Vagina (tissue), 2 donors: ENCODE measurements around the gene NUDT2. TPM values are rescaled to one million over a fixed set of nuclear protein-coding genes. Genes with fewer than 3 reads are reported as not detected.
"Not testable (repeated sequence)": the region's sequence is repeated elsewhere in the genome, so short reads cannot be mapped to it uniquely, and the experiment has no call there.

Experiments
- DNase-seq, 2 donors: peaks; one replicate each; pipeline ENCODE4 v3.0.0-alpha.2; 2017; ENCODE audit errors: extremely low spot score in 2 of 2
- H3K27ac ChIP-seq: fragments of 200-600 bp; sonication (generic); one replicate; pipeline ENCODE4 v1.5.1; 2019
- H3K27me3 ChIP-seq: fragments of 200-600 bp; sonication (generic); one replicate; pipeline ENCODE4 v1.5.1; 2019
- H3K36me3 ChIP-seq, 2 donors: fragments of 200-600 bp; sonication (generic); one replicate each; pipeline ENCODE4 v1.5.1; 2017 to 2019
- H3K4me1 ChIP-seq: fragments of 200-600 bp; sonication (generic); one replicate; pipeline ENCODE4 v1.5.1; 2019
- H3K4me3 ChIP-seq, 2 donors: fragments of 200-600 bp; sonication (generic); 1 replicate in 1 of 2; 2 replicates in 1 of 2; pipeline ENCODE4 v1.5.1; 2016 to 2019
- H3K9me3 ChIP-seq: fragments of 200-600 bp; sonication (generic); one replicate; pipeline ENCODE4 v1.5.1; 2019
- CTCF ChIP-seq, 3 experiments: fragments of 450-650 bp in 2 of 3; fragments of 200-600 bp in 1 of 3; sonication (generic) in 1 of 3; IDR thresholded peaks; one replicate each; pipeline ENCODE4 v1.5.1; 2017 to 2019; ENCODE audit warnings: antibody characterized with exemption in 3 of 3, mild to moderate bottlenecking in 2 of 3, moderate library complexity in 2 of 3
- POLR2A ChIP-seq, 2 donors: fragments of 450-650 bp; IDR thresholded peaks; one replicate each; pipeline ENCODE4 v1.6.1; 2017; ENCODE audit warnings: antibody characterized with exemption in 2 of 2, mild to moderate bottlenecking in 2 of 2, moderate library complexity in 2 of 2
- POLR2AphosphoS5 ChIP-seq, 2 donors: sonication (generic); formaldehyde crosslinking; IDR thresholded peaks; one replicate each; pipeline ENCODE4 v1.9.0; 2017; ENCODE audit warnings: antibody characterized with exemption in 2 of 2, mild to moderate bottlenecking in 2 of 2, low read depth in 1 of 2; ENCODE audit not compliant: insufficient read depth in 1 of 2
- intact Hi-C: fragments of 100-400 bp; cut with DNase I; formaldehyde crosslinking; loops from one replicate; pipeline ENCODE4 v1.15.1; 2023
- total RNA-seq: library from RNA; depleted of rRNA; stranded (reverse); fragments of >200 nt; gene quantifications from one replicate; pipeline ENCODE4 v1.2.3, GENCODE V29; 2016

The NUDT2 gene
- total RNA-seq, 1 donor from 2014 or later, result 18.4 TPM

DNA sequence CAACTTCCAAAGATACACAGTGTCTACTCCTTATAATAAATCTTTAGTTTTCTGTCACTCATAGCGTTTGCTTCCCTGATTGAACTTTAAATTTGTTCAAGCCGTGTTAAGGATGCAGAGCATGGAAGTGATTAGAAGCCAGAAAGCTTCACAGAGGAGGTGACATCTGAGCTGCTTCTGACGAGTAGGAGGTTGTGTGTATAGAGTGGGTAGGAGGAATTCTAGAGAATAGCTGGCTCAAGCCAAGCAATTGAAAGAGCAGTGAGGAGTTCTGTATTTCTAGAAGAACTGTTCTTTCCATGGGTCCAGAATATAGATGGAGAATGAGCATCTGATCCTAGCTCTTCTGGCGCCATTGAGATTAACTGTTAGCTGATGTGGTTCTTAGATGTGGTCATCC, 6.0 kb downstream of the NUDT2 start:
- no peak for DNase-seq
- TF ChIP-seq CTCF (IDR thresholded peaks at IDR 0.05), result no peak
- TF ChIP-seq POLR2A (IDR thresholded peaks at IDR 0.05), result no peak
- TF ChIP-seq POLR2AphosphoS5 (IDR thresholded peaks at IDR 0.05; ENCODE audit: insufficient read depth in 1 of 2, low read depth in 1 of 2), result no peak
- H3K9me3 ChIP-seq, result no peaks in the 10 kb centered on the region
- no peaks in the 10 kb centered on the region for H3K27me3 ChIP-seq
- peaks cover 14% of the 10 kb centered on the region for H3K4me1 ChIP-seq
- H3K4me3 ChIP-seq, result no peak overlapping the region
- H3K36me3 ChIP-seq, result peaks cover 0 to 19% of the 10 kb centered on the region in 2 donors
- H3K27ac ChIP-seq, result no peak overlapping the region
- intact Hi-C loops, result no loop called here

GRCh38 chr9:34337403-34337802, 8.0 kb downstream of the NUDT2 start:
- Histone ChIP-seq H3K27ac (no peak overlapping the region), H3K4me1 (peaks cover 3% of the 10 kb centered on the region), H3K27me3 (no peaks in the 10 kb centered on the region), H3K9me3 (no peaks in the 10 kb centered on the region), H3K36me3 (peaks cover 0 to 29% of the 10 kb centered on the region in 2 donors), H3K4me3 (no peak overlapping the region)
- intact Hi-C loops, result no loop called here
- TF ChIP-seq CTCF (IDR thresholded peaks at IDR 0.05) (no peak), POLR2A (IDR thresholded peaks at IDR 0.05) (no peak), POLR2AphosphoS5 (IDR thresholded peaks at IDR 0.05; ENCODE audit: insufficient read depth in 1 of 2, low read depth in 1 of 2) (no peak)
- DNase-seq, result no peak

GRCh38 chr9:34338079-34338478, 8.7 kb downstream of the NUDT2 start:
- intact Hi-C loops, result not testable (repeated sequence)

DNA sequence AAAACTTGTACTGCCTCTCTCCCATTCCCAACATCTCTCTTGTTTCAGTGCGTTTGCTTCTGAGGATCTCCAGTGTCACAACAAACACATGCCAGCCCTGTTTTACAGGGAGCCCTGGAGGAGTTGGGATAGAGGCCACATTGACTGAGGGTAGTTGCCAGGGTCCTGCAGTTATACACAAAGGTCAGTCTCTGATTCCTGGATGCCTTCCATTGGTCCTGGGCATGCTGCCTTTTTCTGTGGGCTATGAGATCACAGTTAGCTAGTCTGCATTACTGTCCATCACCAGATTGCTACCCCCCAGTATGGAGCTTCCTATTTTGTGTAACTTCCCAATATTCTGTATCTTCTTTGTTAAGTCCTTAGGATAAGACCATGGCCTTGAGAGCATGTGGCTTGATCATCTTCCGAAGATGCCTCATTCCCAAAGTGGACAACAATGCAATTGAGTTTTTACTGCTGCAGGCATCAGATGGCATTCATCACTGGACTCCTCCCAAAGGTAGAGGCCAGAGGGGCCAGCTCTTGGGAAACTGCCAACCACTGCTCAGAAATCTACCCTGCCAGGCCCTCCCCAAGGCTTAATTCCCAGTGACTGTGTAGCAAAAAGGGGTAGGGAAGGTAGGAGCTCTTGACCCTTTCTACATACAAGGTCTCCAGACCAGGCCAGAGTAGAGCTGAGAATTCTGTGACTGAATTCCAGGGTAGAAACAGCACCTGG, 9.5 kb downstream of the NUDT2 start:
- no peak for DNase-seq
- intact Hi-C loops, result no loop called here
- Histone ChIP-seq H3K4me3 (no peak overlapping the region), H3K36me3 (peaks cover 0 to 29% of the 10 kb centered on the region in 2 donors), H3K27ac (no peak overlapping the region), H3K4me1 (no peaks in the 10 kb centered on the region), H3K27me3 (no peaks in the 10 kb centered on the region), H3K9me3 (no peaks in the 10 kb centered on the region)
- TF ChIP-seq CTCF (IDR thresholded peaks at IDR 0.05) (no peak), POLR2AphosphoS5 (IDR thresholded peaks at IDR 0.05; ENCODE audit: insufficient read depth in 1 of 2, low read depth in 1 of 2) (no peak), POLR2A (IDR thresholded peaks at IDR 0.05) (no peak)

More at GRCh38 chr9:34338079-34338478, 8.7 kb downstream of the NUDT2 start:
- H3K36me3 ChIP-seq, result peaks cover 0 to 29% of the 10 kb centered on the region in 2 donors
- H3K4me3 ChIP-seq, H3K27ac ChIP-seq, H3K4me1 ChIP-seq, DNase-seq, H3K27me3 ChIP-seq, H3K9me3 ChIP-seq: not testable (repeated sequence)

DNA sequence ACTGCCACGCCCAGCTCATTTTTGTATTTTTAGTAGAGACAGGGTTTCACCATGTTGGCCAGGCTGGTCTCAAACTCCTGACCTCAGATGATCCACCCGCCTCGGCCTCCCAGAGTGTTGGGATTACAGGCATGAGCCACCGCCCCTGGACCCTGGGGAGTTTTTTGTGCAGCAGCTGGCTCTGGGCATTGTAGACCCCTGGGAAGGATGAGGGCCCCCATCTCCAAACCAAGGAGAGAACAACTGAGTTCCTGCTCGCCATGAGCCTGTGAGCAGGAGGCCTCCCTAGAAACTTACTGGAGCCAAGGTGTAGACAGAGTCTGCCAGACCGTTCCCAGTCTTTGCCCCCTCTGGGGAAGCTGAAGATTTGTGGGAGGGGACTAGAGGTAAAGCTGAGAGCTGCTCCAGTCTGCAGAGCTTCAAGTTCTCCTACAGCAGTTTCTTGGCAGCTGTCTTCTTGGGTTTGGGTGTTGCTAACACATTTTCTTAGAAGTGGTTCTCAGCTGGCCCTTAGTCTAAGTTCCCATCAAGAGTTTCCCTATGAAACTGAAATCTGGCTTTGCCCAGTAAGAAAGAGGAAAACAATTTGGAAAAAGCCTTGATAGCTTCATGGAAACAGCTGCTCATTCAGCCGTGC, 12.4 kb downstream of the NUDT2 start:
- H3K4me3 ChIP-seq, result no peak overlapping the region
- intact Hi-C loops, result no loop called here
- peaks cover 0 to 29% of the 10 kb centered on the region in 2 donors for H3K36me3 ChIP-seq
- no peaks in the 10 kb centered on the region for H3K9me3 ChIP-seq
- TF ChIP-seq CTCF (IDR thresholded peaks at IDR 0.05) (no peak), POLR2A (IDR thresholded peaks at IDR 0.05) (no peak), POLR2AphosphoS5 (IDR thresholded peaks at IDR 0.05; ENCODE audit: insufficient read depth in 1 of 2, low read depth in 1 of 2) (no peak)
- no peaks in the 10 kb centered on the region for H3K4me1 ChIP-seq
- no peak for DNase-seq
- H3K27me3 ChIP-seq, result no peaks in the 10 kb centered on the region
- H3K27ac ChIP-seq, result no peak overlapping the region
